ENCODE results near the gene PRKAR2B. TPM values are rescaled to one million over a fixed set of nuclear protein-coding genes. Genes with fewer than 3 reads are reported as not detected.

Gene PRKAR2B
- total and polyA plus RNA-seq, 7 donors = 1.3 to 3.5 (median 1.7) TPM

- intact Hi-C loops (cut with DNase I) = no loop called here
- ATAC-seq (peak; percentile 65 to 93 (median 74)), DNase-seq (no peak)
- Histone ChIP-seq H3K9me3 (no peaks in the 10 kb centered on the region), H3K27me3 (ENCODE audit: insufficient read depth in 3 of 3, low read length in 2 of 3) (no peaks in the 10 kb centered on the region), H3K27ac (no peak overlapping the region), H3K36me3 (ENCODE audit: insufficient read depth in 1 of 2, low read depth in 1 of 2) (no peaks in the 10 kb centered on the region), H3K4me1 (peaks cover 8% of the 10 kb centered on the region), H3K4me3 (peak overlapping the region; percentile 20)
- 17 to 27% (median 18%) methylated on average over 3 of the region's 3 CpGs for WGBS, 3 donors
- TF ChIP-seq, protein P1, sequence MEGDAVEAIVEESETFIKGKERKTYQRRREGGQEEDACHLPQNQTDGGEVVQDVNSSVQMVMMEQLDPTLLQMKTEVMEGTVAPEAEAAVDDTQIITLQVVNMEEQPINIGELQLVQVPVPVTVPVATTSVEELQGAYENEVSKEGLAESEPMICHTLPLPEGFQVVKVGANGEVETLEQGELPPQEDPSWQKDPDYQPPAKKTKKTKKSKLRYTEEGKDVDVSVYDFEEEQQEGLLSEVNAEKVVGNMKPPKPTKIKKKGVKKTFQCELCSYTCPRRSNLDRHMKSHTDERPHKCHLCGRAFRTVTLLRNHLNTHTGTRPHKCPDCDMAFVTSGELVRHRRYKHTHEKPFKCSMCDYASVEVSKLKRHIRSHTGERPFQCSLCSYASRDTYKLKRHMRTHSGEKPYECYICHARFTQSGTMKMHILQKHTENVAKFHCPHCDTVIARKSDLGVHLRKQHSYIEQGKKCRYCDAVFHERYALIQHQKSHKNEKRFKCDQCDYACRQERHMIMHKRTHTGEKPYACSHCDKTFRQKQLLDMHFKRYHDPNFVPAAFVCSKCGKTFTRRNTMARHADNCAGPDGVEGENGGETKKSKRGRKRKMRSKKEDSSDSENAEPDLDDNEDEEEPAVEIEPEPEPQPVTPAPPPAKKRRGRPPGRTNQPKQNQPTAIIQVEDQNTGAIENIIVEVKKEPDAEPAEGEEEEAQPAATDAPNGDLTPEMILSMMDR (IDR thresholded peaks at IDR 0.05) = peak; percentile 60
Measured at GRCh38 chr7:107147464-107148393, 103.2 kb downstream of the PRKAR2B start.

- intact Hi-C loops (cut with DNase I) = no loop called here
- ATAC-seq = no peak
- Histone ChIP-seq H3K4me1 (peaks cover 8% of the 10 kb centered on the region), H3K27ac (no peak overlapping the region), H3K4me3 (no peak overlapping the region), H3K36me3 (ENCODE audit: insufficient read depth in 1 of 2, low read depth in 1 of 2) (no peaks in the 10 kb centered on the region), H3K9me3 (no peaks in the 10 kb centered on the region), H3K27me3 (ENCODE audit: insufficient read depth in 3 of 3, low read length in 2 of 3) (no peaks in the 10 kb centered on the region)
- no peak for DNase-seq
- WGBS, 3 donors = 98 to 100% (median 100%) methylated on average over 2 of the region's 2 CpGs
- TF ChIP-seq, protein P1 (IDR thresholded peaks at IDR 0.05) = no peak
Measured at GRCh38 chr7:107148721-107149120, 104.2 kb downstream of the PRKAR2B start.

DNA sequence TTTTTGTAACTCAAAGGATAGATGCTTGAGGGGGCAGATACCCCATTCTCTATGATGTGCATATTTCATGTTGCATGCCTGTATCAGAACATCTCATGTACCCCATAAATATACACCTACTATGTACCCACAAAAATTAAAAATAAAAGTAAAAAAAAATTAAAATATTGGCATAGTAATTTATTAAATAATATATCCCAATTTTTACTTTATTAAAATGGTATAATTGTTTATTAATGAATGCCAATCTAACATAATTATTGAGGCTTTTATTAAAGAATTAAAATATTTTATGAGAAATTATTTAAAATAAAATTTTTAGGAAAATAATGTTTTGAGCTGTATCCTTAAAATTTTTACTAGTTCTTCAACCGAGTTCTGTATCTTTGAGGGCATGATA, 105.4 kb downstream of the PRKAR2B start:
- DNase-seq = no peak
- intact Hi-C loops (cut with DNase I) = loop anchor here (5.0 kb wide), 2 partner anchors 203 to 358 kb away; no protein-coding TSS in a partner anchor
- H3K9me3 ChIP-seq = no peaks in the 10 kb centered on the region
- H3K4me1 ChIP-seq = peaks cover 8% of the 10 kb centered on the region
- no peaks in the 10 kb centered on the region for H3K27me3 ChIP-seq (ENCODE audit: insufficient read depth in 3 of 3, low read length in 2 of 3)
- no peaks in the 10 kb centered on the region for H3K36me3 ChIP-seq (ENCODE audit: insufficient read depth in 1 of 2, low read depth in 1 of 2)
- WGBS, 3 donors = 94 to 98% (median 98%) methylated on average over 1 of the region's 1 CpG
- H3K4me3 ChIP-seq = no peak overlapping the region
- TF ChIP-seq, protein P1 (IDR thresholded peaks at IDR 0.05) = no peak
- H3K27ac ChIP-seq = no peak overlapping the region
- ATAC-seq = no peak

DNA sequence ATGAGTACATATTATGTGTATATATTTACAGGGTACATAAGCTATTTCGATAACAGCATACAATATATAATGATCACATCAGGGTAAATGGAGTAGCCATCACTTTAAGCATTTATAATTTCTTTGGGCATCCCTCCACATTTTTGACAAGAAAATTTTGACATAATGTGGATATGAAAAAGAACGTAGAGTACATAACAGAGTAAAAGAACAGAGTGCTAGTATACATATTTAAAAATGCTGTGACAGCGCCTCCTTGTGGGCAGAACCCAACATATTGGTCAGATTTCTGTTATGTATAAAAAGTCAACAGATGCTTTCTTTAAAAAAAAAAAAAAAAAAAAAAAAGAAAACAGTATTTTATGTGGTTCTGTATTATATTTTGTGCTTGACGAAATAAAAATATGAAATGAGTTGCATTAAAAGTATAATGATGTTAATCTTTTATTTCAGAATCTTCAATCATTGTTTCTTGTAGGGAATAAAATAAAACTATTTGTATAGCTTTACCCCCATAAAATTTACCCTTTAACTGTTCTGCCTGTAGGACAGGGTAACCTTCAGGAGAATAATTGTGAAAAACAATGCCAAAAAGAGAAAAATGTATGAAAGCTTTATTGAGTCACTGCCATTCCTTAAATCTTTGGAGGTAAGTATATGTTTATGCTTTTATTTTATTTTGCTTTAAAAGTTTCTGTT, 106.0 kb downstream of the PRKAR2B start:
- no peaks in the 10 kb centered on the region for H3K9me3 ChIP-seq
- WGBS, 3 donors = 24 to 27% (median 27%) methylated on average over 4 of the region's 4 CpGs
- H3K4me3 ChIP-seq = no peak overlapping the region
- no peaks in the 10 kb centered on the region for H3K27me3 ChIP-seq (ENCODE audit: insufficient read depth in 3 of 3, low read length in 2 of 3)
- no peak overlapping the region for H3K27ac ChIP-seq
- H3K4me1 ChIP-seq = peaks cover 8% of the 10 kb centered on the region
- ATAC-seq (peak in 3 of 4 donors; percentile 57 to 71 (median 70)), DNase-seq (peak; percentile 66 to 73)
- intact Hi-C loops (cut with DNase I) = loop anchor here (5.0 kb wide), 2 partner anchors 203 to 358 kb away; no protein-coding TSS in a partner anchor
- H3K36me3 ChIP-seq (ENCODE audit: insufficient read depth in 1 of 2, low read depth in 1 of 2) = no peaks in the 10 kb centered on the region
- TF ChIP-seq, protein P1 (IDR thresholded peaks at IDR 0.05) = peak; percentile 65

Data from psoas muscle (tissue), 8 donors.